ENCODE results near the gene DISC1.
"Not testable (repeated sequence)": the region's sequence is repeated elsewhere in the genome, so short reads cannot be mapped to it uniquely, and the experiment has no call there.

DNA sequence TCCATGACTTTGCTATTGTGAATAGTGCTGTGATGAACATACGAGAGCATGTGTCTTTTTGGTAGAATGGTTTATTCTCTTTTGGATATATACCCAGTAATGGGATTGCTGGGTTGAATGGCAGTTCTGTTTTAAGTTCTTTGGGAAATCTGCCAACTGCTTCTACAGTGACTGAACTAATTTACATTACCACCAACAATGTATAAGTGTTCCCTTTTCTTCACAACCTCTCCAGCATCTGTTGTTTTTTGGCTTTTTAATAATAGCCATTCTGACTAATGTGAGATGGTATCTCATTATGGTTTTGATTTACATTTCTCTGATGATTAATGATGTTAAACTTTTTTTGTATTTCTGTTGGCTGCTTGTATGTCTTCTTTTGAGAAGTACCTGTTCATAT, 335.2 kb downstream of the DISC1 start:
- TF ChIP-seq, protein P1, sequence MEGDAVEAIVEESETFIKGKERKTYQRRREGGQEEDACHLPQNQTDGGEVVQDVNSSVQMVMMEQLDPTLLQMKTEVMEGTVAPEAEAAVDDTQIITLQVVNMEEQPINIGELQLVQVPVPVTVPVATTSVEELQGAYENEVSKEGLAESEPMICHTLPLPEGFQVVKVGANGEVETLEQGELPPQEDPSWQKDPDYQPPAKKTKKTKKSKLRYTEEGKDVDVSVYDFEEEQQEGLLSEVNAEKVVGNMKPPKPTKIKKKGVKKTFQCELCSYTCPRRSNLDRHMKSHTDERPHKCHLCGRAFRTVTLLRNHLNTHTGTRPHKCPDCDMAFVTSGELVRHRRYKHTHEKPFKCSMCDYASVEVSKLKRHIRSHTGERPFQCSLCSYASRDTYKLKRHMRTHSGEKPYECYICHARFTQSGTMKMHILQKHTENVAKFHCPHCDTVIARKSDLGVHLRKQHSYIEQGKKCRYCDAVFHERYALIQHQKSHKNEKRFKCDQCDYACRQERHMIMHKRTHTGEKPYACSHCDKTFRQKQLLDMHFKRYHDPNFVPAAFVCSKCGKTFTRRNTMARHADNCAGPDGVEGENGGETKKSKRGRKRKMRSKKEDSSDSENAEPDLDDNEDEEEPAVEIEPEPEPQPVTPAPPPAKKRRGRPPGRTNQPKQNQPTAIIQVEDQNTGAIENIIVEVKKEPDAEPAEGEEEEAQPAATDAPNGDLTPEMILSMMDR (IDR thresholded peaks at IDR 0.05) = not testable (repeated sequence)
- not testable (repeated sequence) for TF ChIP-seq POLR2A (IDR thresholded peaks at IDR 0.05)
